ENCODE results near the gene ARL5C. TPM values are rescaled to one million over a fixed set of nuclear protein-coding genes. Genes with fewer than 3 reads are reported as not detected.

The ARL5C gene
- total RNA-seq, 2 donors from 2014 or later = not detected

GRCh38 chr17:39200957-39201510 is 35.1 kb upstream of the ARL5C start:
- peaks cover 0 to 33% of the 10 kb centered on the region in 2 donors for H3K4me1 ChIP-seq
- H3K27me3 ChIP-seq = no peaks in the 10 kb centered on the region
- peak overlapping the region; percentile 92 to 96 for H3K4me3 ChIP-seq
- DNase-seq (ENCODE audit: low spot score) = no peak
- TF ChIP-seq CTCF (IDR thresholded peaks at IDR 0.05) = no peak
- peaks cover 42% of the 10 kb centered on the region for H3K36me3 ChIP-seq
- H3K27ac ChIP-seq = peak overlapping the region; percentile 93 to 96
- H3K9me3 ChIP-seq = no peaks in the 10 kb centered on the region

- H3K36me3 ChIP-seq = peaks cover 41% of the 10 kb centered on the region
- peak within 1 kb of the TSS; percentile 92 to 96 for H3K4me3 ChIP-seq
- H3K9me3 ChIP-seq = no peaks in the 10 kb centered on the region
- DNase-seq (ENCODE audit: low spot score) = peak; percentile 81
- peaks cover 0 to 41% of the 10 kb centered on the region in 2 donors for H3K4me1 ChIP-seq
- peak within 1 kb of the TSS; percentile 93 to 96 for H3K27ac ChIP-seq
- TF ChIP-seq CTCF (IDR thresholded peaks at IDR 0.05) = no peak
- no peaks in the 10 kb centered on the region for H3K27me3 ChIP-seq
These were observed 34.3 kb upstream of the ARL5C start, which contains the start of gene RPL19 for GRCh38 chr17:39200070-39200879. TSS of gene RPL19 (plus strand) at chr17:39200283. CDS start at chr17:39200345, 62 bp downstream.

- peak overlapping the region; percentile 92 to 96 for H3K4me3 ChIP-seq
- peaks cover 0 to 46% of the 10 kb centered on the region in 2 donors for H3K4me1 ChIP-seq
- peaks cover 36% of the 10 kb centered on the region for H3K36me3 ChIP-seq
- peak overlapping the region; percentile 93 to 96 for H3K27ac ChIP-seq
- DNase-seq (ENCODE audit: low spot score) = peak; percentile 95
- no peaks in the 10 kb centered on the region for H3K9me3 ChIP-seq
- no peak for TF ChIP-seq CTCF (IDR thresholded peaks at IDR 0.05)
- no peaks in the 10 kb centered on the region for H3K27me3 ChIP-seq
These were observed 33.8 kb upstream of the ARL5C start for GRCh38 chr17:39199820-39200069.

- no peak for DNase-seq (ENCODE audit: low spot score)
- TF ChIP-seq CTCF (IDR thresholded peaks at IDR 0.05) = no peak
- H3K36me3 ChIP-seq = peaks cover 20% of the 10 kb centered on the region
- peak overlapping the region; percentile 81 to 86 for H3K27ac ChIP-seq
- H3K9me3 ChIP-seq = no peaks in the 10 kb centered on the region
- H3K27me3 ChIP-seq = no peaks in the 10 kb centered on the region
- peaks cover 0 to 60% of the 10 kb centered on the region in 2 donors for H3K4me1 ChIP-seq
- H3K4me3 ChIP-seq = peak overlapping the region; percentile 62 to 82
These were observed 32.2 kb upstream of the ARL5C start for GRCh38 chr17:39198186-39198566.

GRCh38 chr17:39197380-39198185 is 31.6 kb upstream of the ARL5C start, which contains the start of gene CACNB1:
TSS of gene CACNB1 (minus strand) at chr17:39197669. CDS start at chr17:39197495, 174 bp downstream.
- peaks cover 0 to 60% of the 10 kb centered on the region in 2 donors for H3K4me1 ChIP-seq
- H3K4me3 ChIP-seq = peak within 1 kb of the TSS; percentile 62 to 82
- peak within 1 kb of the TSS; percentile 81 to 86 for H3K27ac ChIP-seq
- no peaks in the 10 kb centered on the region for H3K9me3 ChIP-seq
- H3K27me3 ChIP-seq = no peaks in the 10 kb centered on the region
- TF ChIP-seq CTCF (IDR thresholded peaks at IDR 0.05) = no peak
- DNase-seq (ENCODE audit: low spot score) = peak; percentile 68
- H3K36me3 ChIP-seq = peaks cover 14% of the 10 kb centered on the region
